Kidney (tissue), 14 donors: ENCODE data around the gene LRP5. TPM values are rescaled to one million over a fixed set of nuclear protein-coding genes. Genes with fewer than 3 reads are reported as not detected.

Experiments used
- DNase-seq, 5 donors: peaks; one replicate each; pipeline ENCODE4 v3.0.0-alpha.2; 2013 to 2020
- FAIRE-seq: peaks from 2 replicates; lab custom pipeline; 2012; peaks lifted over from hg19 to GRCh38; lab: Jason Lieb, UNC
- H3K27ac ChIP-seq, 2 donors: one replicate each; pipeline ENCODE4 v1.7.0; 2013; ENCODE audit warnings: low read depth in 2 of 2, low read length in 2 of 2, inconsistent platforms in 1 of 2
- H3K27me3 ChIP-seq: one replicate; pipeline ENCODE4 v1.7.1; 2013; ENCODE audit warnings: low read length, inconsistent platforms; ENCODE audit not compliant: control insufficient read depth, insufficient read depth
- H3K36me3 ChIP-seq, 3 donors: one replicate each; pipeline versions ENCODE4 v1.7.0 to v1.7.1; 2013; ENCODE audit warnings: low read length in 3 of 3, control low read depth in 1 of 3, inconsistent platforms in 1 of 3; ENCODE audit not compliant: insufficient read depth in 3 of 3, control insufficient read depth in 2 of 3
- H3K4me1 ChIP-seq, 3 donors: one replicate each; pipeline versions ENCODE4 v1.7.0 to v1.7.1; 2013; ENCODE audit warnings: low read length in 3 of 3, inconsistent platforms in 1 of 3, low read depth in 1 of 3; ENCODE audit not compliant: control insufficient read depth in 2 of 3, insufficient read depth in 2 of 3
- H3K4me3 ChIP-seq, 3 donors: one replicate each; pipeline versions ENCODE4 v1.7.0 to v1.8.1; 2013; ENCODE audit warnings: low read length in 3 of 3, control low read depth in 1 of 3, inconsistent platforms in 1 of 3
- H3K9ac ChIP-seq, 3 donors: one replicate each; pipeline versions ENCODE4 v1.7.0 to v1.7.1; 2013; ENCODE audit warnings: low read length in 3 of 3, control low read depth in 1 of 3, inconsistent platforms in 1 of 3
- H3K9me3 ChIP-seq, 3 donors: one replicate each; pipeline versions ENCODE4 v1.7.0 to v1.7.1; 2013; ENCODE audit warnings: low read length in 3 of 3, control low read depth in 1 of 3, inconsistent platforms in 1 of 3; ENCODE audit not compliant: control insufficient read depth in 2 of 3, insufficient read depth in 1 of 3
- CTCF ChIP-seq: IDR thresholded peaks from 3 replicates; pipeline ENCODE4 v1.5.1; 2012; ENCODE audit warnings: mild to moderate bottlenecking, moderate library complexity, borderline replicate concordance; ENCODE audit not compliant: insufficient read depth; ENCODE audit errors: extremely low read depth
- intact Hi-C: fragments of 100-400 bp; cut with DNase I; formaldehyde crosslinking; loops from one replicate; pipeline ENCODE4 v1.11.1; 2022
- polyA plus RNA-seq: library from polyadenylated mRNA; stranded (reverse); fragments of 350-450 nt; fragmentation: Illumina TruSeq; extraction: RNeasy Lipid Tissue Mini Kit (QIAGEN cat#74804); gene quantifications from one replicate; pipeline ENCODE4 v1.2.3, GENCODE V29; 2014; ENCODE audit warnings: low read depth, low replicate concordance; ENCODE audit not compliant: insufficient read depth
- total RNA-seq: library from RNA; stranded (reverse); fragmentation: NEBNext Ultra II Directional; extraction: Animal tissue kit (Norgen Biotek cat#: 25700); gene quantifications from one replicate; pipeline ENCODE4 v1.2.1, GENCODE V29; 2021
- donor health status: control.
- donor health status: control.
- donor health status: control.
- donor health status: control.
- donor health status: control.
- donor health status: DM: yes; HTN: yes; CAD: no.
- donor health status: Normal renal cell carcinoma (clear cell type).

Gene LRP5
- total and polyA plus RNA-seq, 2 donors from 2014 or later = 55.4 to 71.3 TPM

DNA sequence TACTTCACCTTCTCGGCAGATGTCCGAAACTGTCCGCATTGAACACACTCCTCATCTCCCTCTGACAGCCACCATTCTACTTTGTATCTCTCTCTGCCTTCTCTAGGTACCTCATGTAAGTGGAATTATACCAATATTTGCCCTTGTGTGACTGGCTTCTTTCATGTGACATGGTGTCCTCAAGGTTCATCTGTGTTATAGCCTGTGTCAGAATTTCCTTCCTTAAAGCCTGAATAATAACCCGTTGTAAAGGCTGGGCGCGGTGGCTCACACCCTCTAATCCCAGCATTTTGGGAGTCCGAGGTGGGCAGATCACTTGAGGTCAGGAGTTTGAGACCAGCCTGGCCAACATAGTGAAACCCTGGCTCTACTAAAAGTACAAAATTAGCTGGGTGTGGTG, 107.8 kb downstream of the LRP5 start:
- peaks cover 2 to 32% (median 14%) of the 10 kb centered on the region in 3 donors for H3K36me3 ChIP-seq
- H3K9me3 ChIP-seq = no peaks in the 10 kb centered on the region
- H3K4me1 ChIP-seq = no peaks in the 10 kb centered on the region
- intact Hi-C loops = no loop called here
- H3K27me3 ChIP-seq = no peaks in the 10 kb centered on the region
- no peak overlapping the region for H3K9ac ChIP-seq
- no peak for DNase-seq
- FAIRE-seq = no peak
- no peak overlapping the region for H3K27ac ChIP-seq
- no peak overlapping the region for H3K4me3 ChIP-seq
- no peak for TF ChIP-seq CTCF

DNA sequence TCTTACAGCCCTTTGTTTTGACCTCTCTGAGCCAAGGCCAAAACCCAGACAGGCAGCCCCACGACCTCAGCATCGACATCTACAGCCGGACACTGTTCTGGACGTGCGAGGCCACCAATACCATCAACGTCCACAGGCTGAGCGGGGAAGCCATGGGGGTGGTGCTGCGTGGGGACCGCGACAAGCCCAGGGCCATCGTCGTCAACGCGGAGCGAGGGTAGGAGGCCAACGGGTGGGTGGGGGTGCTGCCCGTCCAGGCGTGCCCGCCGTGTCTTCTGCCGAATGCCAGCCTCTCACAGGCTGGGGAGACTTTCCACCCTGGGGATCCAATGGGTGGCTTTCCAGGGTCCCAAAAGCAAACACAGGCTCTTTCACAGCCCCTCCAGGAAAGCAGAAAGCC, 111.1 kb downstream of the LRP5 start:
- intact Hi-C loops = no loop called here
- no peaks in the 10 kb centered on the region for H3K4me1 ChIP-seq
- H3K36me3 ChIP-seq = peaks cover 2 to 32% (median 20%) of the 10 kb centered on the region in 3 donors
- no peak overlapping the region for H3K27ac ChIP-seq
- H3K27me3 ChIP-seq = no peaks in the 10 kb centered on the region
- H3K9ac ChIP-seq = no peak overlapping the region
- DNase-seq (no peak), FAIRE-seq (no peak)
- no peak for TF ChIP-seq CTCF
- no peak overlapping the region for H3K4me3 ChIP-seq
- H3K9me3 ChIP-seq = no peaks in the 10 kb centered on the region

DNA sequence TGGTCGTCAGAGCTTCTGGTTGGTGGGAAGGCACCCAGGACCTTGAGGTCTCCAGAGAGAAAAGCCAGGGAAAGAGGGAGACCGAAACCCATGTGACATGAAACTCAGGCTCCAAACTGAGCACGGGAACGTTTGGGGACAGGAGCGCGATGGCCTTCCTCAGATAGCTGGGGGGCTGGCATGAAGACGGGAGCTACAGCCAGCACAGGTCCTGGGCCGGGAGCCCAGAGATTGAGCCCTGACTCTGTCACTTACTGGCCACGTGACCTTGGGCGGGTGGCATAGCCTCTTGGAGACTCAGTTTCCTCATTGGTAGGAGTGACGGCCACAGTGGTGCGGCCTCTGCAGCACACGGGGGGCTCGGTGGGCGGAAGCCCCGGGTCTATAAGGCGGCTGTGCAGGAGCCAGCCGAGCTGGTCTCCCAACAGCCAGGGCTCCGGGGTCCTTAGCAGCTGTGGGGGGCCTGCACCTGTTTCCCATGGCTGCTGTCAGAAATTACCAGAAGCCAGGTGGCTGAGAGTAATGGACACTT, 111.8 kb downstream of the LRP5 start:
- Histone ChIP-seq H3K4me3 (no peak overlapping the region), H3K9me3 (no peaks in the 10 kb centered on the region), H3K27me3 (no peaks in the 10 kb centered on the region), H3K4me1 (no peaks in the 10 kb centered on the region), H3K9ac (no peak overlapping the region), H3K27ac (no peak overlapping the region), H3K36me3 (peaks cover 2 to 32% (median 20%) of the 10 kb centered on the region in 3 donors)
- DNase-seq (no peak), FAIRE-seq (no peak)
- TF ChIP-seq CTCF = no peak
- intact Hi-C loops = no loop called here
